GM21825 (cell line): ENCODE data around the gene COL12A1.
A peak's percentile ranks its signal among the peaks of the same experiment; 100 is the strongest.
"Not testable (repeated sequence)": the region's sequence is repeated elsewhere in the genome, so short reads cannot be mapped to it uniquely, and the experiment has no call there.

Experiments used
- ATAC-seq: cut with Tn5 transposase; IDR thresholded peaks from one replicate; pipeline ENCODE4 v1.9.1; 2021; ENCODE audit warnings: mild to moderate bottlenecking, moderate library complexity; ENCODE audit not compliant: unreplicated experiment

The COL12A1 gene

DNA sequence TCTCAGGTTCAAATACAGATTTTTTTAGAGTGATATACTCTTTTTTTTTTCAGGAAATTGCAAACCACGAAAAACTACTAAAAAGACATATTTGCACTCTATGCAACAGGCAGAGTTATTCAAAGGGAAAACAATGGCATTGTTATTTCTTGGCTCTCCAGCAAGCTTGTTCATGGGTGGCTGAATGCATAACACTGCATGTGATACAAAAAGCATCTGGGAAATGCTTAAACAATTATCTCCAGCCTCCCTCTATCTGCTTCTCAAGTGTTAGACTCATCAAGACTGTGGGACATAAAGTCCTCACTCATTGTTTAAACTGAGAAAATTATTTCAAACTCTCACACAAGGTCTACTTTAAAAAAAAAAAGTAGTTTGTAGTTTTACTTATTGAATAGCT, 7.3 kb upstream of the COL12A1 start:
- no peak for ATAC-seq

DNA sequence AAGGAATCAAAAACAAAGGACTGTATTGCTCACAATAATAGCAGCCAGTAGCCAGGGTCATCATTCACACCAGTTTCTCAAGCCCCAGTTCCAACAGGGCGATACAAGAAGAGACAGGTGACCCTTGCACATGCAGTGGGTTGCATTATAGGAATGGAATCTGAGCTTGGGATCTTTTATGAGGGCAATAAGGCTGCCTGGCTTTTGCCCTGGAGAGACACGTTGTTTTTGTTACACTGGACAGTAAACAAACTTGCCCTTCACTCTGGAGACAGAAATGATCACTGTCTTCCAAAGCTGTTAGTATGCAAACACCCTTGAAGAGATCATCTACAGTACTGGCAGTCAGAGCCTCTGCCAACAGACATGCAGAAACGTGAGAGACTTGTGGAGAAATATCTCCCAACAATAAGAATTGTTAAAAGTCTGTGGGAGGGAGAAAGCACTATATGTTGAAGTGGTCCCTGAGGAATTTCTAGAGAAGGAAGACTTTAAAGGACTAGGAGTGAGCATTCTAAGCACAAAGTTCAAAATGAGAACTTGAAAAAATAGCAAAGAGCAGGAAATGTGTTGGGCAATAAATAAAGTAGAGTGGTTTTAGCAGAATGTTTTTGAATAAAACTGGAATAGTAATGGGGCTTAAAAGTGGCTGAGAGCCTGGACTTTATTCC, 6.2 kb upstream of the COL12A1 start:
- ATAC-seq, result no peak

DNA sequence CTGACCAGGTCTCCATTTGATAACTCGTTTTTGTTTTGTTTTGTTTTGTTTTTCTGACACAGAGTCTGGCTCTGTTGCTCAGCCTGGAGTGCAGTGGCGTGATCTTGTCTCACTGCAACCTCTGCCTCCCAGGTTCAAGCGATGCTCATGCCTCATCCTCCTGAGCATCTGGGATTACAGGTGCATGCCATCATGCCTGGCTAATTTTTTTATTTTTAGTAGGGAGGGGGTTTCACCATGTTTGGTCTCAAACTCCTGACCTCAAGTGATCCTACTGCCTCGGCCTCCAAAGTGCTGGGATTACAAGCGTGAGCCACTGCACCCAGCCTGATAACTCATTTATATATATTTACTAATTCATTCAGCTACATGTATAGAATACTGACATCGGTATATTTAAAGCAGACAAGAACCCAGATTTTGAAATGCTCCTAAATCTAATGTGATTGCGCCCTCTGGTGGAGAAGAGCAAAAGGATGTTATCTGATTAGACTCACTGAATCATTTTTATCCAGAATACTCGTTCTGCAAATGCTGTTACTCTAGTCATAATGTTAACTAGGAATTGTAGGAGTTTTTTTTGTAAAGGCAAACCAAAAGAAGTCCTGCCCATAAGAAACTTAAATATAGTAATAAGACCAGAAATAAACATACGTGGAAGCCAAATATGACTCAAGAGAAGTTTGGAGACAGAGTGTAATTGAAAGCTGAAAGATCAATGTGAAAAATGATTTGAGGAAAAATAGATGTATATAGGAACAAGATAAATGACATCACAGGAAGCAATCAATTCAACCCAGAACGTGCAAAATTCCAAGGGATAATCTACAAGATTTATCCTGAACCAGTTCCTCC, 5.3 kb upstream of the COL12A1 start:
- no peak for ATAC-seq

DNA sequence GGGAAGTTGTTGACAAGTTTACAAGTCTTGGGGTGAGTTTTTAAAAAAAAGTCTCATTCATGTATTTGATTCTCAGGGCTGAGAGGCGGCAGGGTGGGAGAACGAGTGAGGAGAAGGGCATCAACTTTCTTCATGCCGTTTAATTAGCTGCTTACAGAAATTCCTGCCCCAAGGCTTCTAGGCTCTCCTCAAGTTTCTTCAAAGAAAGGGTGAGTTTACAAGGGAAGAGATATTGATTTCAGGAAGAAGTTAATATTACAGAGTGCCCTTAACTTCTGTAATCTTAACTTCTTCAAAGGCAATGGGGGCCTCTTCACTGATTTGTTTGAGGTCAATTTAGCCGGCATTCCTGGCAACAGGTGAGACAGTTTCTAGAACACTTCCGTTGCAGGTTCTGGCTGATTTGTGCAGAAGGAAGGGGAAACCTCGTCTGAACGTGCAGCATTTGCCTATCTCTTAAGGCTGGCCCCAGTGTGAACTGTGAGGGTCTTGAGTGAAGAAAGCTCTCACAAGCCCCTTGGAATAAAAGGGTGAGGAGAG, 3.4 kb upstream of the COL12A1 start:
- ATAC-seq, result no peak

DNA sequence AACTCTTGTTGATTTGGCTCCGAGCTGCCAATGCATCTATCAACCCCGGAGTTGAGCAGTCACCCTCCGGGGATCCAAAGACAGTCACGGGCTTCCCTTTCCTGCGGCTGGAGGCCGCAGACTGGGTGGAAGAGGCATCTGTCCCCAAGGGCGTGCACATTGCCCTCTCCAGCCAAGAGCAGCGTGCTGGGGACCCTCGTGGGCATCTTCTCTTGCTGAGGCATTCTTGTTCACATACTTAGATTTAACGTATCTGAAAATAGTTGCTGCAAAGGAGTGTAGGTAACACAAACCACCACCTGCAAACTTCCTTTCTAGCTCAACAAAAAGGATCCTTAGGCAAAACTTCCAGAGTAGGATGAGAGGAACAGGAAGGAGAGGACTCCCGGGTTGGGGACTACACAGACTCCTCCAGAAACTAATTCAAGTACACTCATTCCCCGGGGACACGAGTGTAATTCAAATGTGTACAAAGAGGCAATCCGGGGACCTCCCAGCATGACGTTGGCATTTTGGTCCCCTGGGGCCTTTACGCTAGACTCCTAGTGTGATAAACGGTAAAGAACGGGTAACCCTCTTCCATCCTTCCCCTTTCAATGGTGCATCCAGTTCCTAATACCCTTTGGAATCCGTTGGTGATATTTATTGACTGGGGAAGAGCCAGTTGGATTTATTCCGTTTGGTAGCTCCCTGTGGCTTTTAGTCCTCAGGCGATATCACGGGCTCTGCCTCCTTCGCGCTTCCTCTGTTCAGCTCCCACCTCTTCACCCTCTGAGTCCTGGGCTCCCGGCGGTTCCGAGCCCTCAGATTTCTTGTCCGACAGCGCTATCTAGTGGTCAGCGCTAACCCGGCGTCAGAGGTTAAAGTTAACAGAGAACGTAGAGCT, 2.7 kb upstream of the COL12A1 start:
- ATAC-seq, result peak; percentile 73

DNA sequence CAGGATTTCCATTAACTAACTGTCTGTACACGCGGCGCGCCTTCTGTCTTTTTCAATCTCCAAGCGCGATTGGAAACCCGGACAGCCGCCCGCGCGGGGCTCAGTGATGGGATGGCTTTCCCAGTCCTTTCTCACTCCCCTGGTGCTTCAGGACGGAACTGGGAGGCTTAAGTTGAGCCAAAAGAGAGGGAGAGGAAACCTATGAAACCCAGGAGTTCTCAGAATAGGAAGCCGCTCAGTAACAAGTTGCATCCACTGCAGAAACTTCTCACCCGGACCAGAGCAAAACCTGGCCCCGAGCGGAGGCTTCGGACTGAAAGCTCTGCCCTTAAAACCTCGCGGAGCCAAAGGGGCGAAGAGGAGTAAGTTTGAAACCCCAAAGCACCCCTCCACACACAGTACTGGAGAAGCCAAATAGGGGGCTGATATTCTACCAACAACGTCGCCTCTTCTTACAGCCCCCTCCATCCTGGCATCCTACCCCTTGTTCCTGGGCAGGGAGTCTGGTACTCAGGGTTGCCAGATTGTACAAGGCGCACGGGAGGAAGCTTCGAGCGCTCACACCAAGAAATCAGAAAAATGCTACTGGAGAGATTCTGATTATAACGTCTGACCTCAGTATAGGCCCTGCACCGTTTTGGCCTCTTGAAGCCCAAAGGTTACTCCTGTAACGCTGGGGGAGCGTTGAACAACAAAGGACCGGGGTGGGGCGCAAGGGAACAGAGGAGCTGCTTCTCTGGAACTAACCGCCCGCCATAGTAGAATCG, 906 bp upstream of the COL12A1 start:
- no peak for ATAC-seq

DNA sequence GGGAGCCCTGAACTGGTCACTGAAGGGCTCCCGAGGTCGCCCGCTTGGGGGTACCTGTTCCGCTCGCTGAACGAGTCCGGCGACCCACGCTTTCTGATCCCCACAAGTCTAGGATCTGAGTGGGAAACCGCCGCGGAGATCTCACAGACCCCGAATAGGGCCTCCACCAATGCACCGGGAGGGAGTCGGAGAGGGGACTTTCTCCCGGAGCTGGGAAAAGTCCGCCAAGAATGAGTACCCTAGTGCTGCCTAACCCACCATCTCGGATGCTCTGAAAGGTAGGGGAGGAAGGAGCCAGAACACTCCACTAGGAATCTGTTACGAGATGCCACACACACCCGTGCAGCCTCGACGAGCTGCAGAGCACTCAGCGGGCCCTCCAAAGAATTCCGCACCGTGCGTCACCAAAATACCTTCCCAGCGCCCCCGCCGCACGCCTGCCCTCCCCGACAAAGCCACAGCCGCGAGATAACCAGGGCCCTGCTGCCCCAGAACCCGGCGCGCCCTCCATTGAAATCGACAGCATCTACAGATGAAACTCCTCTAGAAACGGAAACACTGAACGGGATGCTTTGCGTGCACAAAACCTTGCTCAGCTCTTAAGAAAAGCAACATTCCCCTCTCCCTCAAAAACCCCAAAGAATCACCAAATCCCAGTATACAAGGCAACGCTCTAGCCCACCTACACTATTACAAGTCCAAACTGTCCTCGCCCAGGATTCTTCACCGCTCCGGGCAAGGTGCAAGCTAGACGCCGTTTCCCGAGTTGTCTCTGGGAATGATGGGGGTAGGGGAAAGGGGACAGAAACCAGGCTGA, 686 bp downstream of the COL12A1 start:
- ATAC-seq, result no peak

DNA sequence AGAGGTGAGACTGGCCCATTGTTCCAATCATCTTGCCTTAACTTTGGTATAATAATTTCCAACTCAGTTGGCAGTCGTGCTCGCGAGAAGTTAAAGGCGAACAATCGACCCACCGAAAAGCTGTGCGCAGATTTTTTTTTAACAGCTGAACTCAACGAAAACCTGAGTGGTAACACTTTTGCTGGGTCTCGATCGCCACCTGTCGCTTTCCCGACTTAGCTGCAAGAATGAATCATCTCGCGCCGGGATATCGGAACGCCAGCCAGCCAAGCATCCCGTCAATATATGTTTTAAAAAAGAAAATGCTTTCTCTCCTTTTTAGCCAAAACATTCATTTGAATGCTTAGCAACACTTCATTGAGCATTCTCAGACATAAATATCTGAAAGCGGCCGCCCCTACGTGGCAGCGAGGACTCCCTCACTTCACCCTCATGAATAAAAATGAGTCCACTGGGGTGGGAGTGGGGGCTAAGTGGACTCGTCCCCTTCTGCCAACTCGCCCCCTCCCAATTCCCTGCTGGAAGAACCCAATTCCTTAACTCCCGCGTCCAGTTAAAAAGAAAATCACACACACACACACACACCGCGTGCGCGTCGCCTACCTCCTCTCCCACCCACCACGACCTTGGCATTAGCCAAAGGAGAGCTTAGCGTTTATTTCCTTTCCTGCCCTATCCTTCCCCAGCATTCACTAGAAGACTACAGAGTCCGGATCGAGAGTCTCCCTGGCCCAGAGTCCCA, 1.5 kb downstream of the COL12A1 start:
- no peak for ATAC-seq

DNA sequence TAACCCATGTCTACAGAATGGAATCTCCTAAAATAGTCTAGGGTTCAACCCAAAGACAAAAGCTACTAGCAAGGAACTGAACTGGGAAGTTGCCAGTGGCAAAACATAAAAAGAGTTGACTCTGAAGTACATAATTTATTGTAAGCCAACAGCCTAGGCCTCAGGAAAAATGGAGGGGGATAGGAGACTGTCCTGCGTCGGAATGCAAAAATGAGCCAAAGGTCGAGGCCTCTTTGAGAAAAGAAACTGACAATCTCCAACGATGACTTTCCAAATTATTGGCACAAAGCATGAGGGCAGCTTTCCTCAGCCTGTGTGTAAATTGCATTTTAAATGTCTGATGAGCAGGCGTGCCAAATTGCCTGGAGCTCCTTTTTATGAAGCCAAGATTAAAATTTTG, 2.1 kb downstream of the COL12A1 start:
- ATAC-seq, result no peak

DNA sequence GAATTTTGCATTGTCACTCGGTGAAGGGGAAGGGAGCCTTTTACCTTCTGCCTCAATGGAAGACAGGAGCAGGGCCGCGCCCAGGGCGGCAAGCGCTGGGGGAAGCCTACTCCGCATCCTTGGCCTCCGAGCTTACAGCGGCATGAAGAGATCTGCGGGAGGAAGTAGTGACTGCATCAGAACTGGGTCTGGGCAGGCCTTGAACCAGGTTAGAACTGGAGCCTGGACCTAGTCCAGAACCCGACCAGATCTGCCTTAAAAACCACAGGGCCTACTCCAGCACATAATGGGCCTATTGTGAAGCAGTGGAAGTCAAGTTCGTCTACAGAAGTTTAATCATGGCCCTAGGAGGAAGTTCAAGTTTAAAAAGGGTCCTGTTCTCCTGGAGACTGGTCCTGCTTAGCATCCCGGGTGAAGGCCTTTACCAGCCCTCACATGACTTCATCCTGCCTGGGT, 3.1 kb downstream of the COL12A1 start:
- ATAC-seq, result no peak

DNA sequence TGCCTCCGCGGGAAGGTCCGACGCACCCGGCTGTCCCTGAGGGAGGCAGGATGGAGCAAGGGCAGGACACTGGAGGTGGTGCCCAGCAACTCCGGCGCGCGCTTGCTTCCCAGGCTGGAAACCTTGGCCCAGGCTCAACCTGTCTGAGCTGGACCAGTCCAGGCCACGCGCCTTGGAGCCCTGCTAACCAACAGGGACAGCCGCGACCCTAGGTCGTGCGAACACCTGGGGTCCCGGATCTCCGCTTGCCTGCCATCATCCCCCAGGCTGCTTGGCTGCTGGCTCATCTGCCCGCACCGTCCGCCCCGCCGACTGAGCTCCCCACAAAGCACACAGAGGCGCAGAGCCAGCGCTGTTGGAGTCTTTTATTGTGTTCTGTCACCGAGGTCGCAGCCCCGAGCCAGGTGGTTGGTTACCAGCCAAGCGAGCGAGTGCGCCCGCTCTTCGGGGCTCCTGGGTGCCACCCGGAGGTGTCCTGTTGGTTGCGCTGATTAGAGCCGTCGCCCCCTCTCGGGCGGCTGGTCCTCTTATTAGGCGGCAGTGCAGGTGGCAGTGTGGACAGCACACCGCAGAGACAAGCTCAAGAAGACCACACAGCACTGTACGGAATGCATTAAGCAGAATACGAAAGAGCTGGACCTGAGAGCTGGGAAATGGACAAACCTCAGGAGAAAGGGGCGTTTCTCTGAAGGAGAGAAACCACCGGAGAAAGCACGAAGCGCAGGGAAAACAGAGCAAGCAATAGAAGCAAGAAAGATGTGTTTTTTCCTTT, 3.8 kb downstream of the COL12A1 start:
- no peak for ATAC-seq

DNA sequence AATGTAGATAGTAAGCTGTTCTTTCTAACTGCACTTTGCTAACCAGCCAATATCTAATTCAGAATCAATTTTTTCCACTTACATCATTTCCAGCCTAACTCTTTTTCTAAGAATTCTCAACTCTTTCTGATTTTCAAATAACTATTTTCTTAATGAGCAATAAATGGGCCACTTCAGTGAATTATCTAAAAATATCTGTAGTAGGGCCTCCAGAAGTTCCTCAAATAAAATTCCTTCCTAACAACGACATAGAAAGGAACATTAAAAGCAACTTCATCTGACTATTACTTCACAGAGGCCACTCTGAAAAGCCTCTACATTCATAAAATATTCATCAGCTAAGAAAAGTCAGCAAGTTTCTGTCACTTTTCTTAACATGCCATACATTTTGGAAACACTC, 4.8 kb downstream of the COL12A1 start:
- no peak for ATAC-seq

DNA sequence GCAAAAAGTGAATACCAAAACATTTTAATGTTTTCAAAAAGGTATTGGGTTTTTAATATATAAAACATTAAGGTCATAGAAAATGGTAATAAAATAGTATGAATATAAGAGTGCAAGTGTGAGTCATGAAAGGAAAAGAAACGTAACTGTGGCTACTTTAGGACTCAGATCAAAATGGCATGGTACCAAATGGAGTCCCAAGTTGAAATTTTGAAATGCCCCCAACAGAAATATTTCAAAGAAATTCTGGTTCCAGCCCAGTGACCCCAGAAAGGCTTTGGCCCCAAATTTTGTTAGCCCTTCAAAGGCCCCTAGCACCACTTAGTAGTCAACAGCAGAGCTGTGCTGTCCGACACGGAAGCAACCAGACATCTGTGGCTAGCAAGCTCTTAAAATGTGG, 6.0 kb downstream of the COL12A1 start:
- no peak for ATAC-seq

DNA sequence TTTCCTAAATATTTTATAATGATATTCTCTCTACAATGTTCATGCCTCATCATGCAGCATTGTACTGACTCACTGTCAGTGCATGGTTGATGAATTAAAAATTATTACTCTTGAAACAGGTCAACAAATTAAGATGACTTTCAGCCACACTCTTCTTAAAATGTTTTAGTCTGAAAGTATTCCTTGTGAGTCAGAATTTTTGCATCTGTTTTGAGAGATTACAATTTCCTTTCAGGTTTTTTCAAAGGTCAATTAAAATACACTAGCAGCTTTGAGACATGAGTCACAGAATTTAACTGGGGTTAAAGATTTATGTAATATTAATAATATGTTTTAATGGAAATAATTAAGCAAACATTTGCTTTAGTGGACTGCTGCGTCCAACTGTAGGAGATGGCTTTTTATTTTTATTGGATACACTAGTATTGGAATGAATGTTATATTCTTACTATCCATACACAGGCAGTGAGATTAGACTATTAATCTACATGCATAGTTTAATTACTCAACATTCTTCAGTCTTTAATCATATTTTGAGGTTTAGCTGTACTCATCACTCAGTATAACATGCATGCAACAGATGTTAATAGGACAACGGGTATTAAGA, 9.7 kb downstream of the COL12A1 start:
- no peak for ATAC-seq

DNA sequence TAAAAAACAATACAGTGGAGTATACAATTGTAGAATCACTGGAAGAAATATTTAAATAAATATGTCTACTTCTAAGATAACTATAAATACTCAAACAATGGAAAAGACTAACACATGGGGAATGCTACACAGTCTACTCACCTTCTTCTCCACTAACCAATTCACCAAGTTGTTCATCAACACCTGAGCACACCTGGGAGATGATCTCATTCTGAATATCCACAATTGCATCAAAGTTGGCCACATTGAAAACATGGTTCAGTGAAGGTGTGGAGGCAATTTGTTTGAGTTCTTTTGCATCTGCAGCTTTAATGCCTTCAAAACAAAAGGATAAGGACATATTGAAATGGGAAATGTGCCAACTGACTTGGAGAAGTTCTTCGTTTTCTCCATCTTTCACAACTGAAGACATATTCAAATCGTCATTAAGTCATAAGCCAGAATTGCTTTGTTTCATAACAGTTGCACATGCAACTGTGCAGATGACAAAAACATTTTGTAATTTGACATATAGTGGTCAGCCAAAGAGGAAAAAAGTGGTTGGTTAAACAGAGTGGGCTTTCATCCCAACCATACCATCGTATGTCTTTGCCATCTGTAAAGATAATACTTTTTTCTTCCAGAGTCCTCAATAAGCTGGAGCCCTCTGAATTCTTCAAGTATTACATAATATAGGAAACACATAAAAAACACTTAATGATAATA, 17.5 kb downstream of the COL12A1 start:
- ATAC-seq, result no peak

DNA sequence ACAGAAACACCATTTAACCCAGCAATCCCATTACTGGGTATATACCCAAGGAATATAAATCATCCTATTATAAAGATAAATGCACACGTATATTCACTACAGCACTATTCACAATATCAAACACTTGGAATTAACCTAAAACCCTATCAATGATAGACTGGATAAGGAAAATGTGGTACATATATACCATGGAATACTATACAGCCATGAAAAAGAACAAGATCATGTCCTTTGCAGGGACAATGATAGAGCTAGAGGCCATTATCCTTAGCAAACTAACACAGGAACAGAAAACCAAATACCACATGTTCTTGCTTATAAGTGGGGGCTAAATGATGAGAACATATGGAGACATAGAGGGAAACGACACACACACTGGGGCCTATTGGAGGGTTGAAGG, 19.3 kb downstream of the COL12A1 start:
- not testable (repeated sequence) for ATAC-seq

DNA sequence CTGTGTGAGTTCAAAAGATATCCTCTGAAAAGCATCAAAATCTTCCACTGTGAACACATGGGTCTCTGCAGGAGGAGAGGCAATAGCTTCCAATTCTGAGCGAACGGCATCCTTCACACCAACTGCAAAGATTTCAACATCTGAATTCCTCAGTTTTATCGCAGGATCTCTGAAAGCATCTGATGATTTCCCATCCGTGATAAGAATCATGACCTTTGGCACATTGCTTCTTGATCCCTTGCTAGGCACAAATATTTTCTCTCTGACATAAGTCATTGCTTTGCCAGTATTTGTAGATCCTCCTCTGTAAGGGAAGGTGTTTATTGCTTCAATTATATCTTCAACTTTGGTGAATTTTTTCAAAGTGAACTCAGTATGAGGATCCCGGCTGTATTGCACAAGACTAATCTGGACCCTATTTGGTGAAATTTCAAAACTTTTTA, 22.7 kb downstream of the COL12A1 start:
- ATAC-seq, result no peak
